ENCODE measurements around the gene LOXHD1. TPM values are rescaled to one million over a fixed set of nuclear protein-coding genes. Genes with fewer than 3 reads are reported as not detected.

LOXHD1 gene
- total RNA-seq, 1 experiment from 2014 or later: 25.5 TPM

DNA sequence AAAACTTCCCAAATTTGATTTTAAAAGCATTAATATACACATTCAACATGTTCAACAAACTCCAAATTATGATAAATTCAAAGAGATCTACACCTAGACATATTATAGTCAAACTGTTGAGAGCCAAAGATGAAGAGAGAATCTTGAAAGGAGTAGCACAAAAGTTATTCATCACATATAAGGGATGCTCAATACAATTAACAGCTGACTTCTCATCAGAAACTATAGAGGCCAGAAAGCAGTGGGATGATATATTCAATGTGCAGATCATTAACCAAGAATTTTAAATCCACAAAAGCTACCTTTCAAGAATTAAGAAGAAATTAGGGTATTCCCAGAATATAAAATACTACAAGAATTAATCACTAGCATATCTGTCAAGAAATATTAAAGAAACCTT, 75.4 kb downstream of the LOXHD1 start:
- no peak for DNase-seq (ENCODE audit: low spot score)
- H3K27me3 ChIP-seq (replicated peaks; ENCODE audit: insufficient read depth, low read depth, low read length, poor library complexity): no peaks in the 10 kb centered on the region
- intact Hi-C loops (cut with micrococcal nuclease; ENCODE audit: unreplicated experiment): no loop called here
- H3K36me3 ChIP-seq (ENCODE audit: insufficient read depth, low read length, poor library complexity, severe bottlenecking): peaks cover 4% of the 10 kb centered on the region
- no peaks in the 10 kb centered on the region for H3K4me1 ChIP-seq (ENCODE audit: insufficient read depth, low read length, poor library complexity, severe bottlenecking)
- BruUV-seq (replicated peaks): no TSS peak
- TF ChIP-seq, protein P1, sequence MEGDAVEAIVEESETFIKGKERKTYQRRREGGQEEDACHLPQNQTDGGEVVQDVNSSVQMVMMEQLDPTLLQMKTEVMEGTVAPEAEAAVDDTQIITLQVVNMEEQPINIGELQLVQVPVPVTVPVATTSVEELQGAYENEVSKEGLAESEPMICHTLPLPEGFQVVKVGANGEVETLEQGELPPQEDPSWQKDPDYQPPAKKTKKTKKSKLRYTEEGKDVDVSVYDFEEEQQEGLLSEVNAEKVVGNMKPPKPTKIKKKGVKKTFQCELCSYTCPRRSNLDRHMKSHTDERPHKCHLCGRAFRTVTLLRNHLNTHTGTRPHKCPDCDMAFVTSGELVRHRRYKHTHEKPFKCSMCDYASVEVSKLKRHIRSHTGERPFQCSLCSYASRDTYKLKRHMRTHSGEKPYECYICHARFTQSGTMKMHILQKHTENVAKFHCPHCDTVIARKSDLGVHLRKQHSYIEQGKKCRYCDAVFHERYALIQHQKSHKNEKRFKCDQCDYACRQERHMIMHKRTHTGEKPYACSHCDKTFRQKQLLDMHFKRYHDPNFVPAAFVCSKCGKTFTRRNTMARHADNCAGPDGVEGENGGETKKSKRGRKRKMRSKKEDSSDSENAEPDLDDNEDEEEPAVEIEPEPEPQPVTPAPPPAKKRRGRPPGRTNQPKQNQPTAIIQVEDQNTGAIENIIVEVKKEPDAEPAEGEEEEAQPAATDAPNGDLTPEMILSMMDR (conservative IDR thresholded peaks at IDR 0.05; ENCODE audit: low read depth, low read length): no peak
- no peak for TF ChIP-seq EZH2 (IDR thresholded peaks at IDR 0.05; ENCODE audit: borderline replicate concordance, low read depth, low read length, poor library complexity, severe bottlenecking)
- H3K9me3 ChIP-seq (ENCODE audit: low read depth, low read length, poor library complexity, severe bottlenecking): peaks cover 19% of the 10 kb centered on the region
- CTCF ChIA-PET: no interaction called here
- POLR2A ChIA-PET (ENCODE audit: low non-redundant PET): no interaction called here
- H3K4me3 ChIP-seq (ENCODE audit: low read depth, low read length, poor library complexity, severe bottlenecking): no peak overlapping the region
- H3K27ac ChIP-seq (ENCODE audit: low read depth, low read length, poor library complexity, severe bottlenecking): no peak overlapping the region

GRCh38 chr18:46578987-46579386, 78.0 kb downstream of the LOXHD1 start:
- Histone ChIP-seq H3K4me3 (ENCODE audit: low read depth, low read length, poor library complexity, severe bottlenecking) (no peak overlapping the region), H3K4me1 (ENCODE audit: insufficient read depth, low read length, poor library complexity, severe bottlenecking) (no peaks in the 10 kb centered on the region), H3K36me3 (ENCODE audit: insufficient read depth, low read length, poor library complexity, severe bottlenecking) (peaks cover 4% of the 10 kb centered on the region), H3K9me3 (ENCODE audit: low read depth, low read length, poor library complexity, severe bottlenecking) (peaks cover 19% of the 10 kb centered on the region), H3K27ac (ENCODE audit: low read depth, low read length, poor library complexity, severe bottlenecking) (no peak overlapping the region), H3K27me3 (replicated peaks; ENCODE audit: insufficient read depth, low read depth, low read length, poor library complexity) (no peaks in the 10 kb centered on the region)
- no TSS peak for BruUV-seq (replicated peaks)
- DNase-seq (ENCODE audit: low spot score): no peak
- no peak for TF ChIP-seq EZH2 (IDR thresholded peaks at IDR 0.05; ENCODE audit: borderline replicate concordance, low read depth, low read length, poor library complexity, severe bottlenecking)
- TF ChIP-seq, protein P1 (conservative IDR thresholded peaks at IDR 0.05; ENCODE audit: low read depth, low read length): no peak
- POLR2A ChIA-PET (ENCODE audit: low non-redundant PET): no interaction called here
- CTCF ChIA-PET: no interaction called here
- intact Hi-C loops (cut with micrococcal nuclease; ENCODE audit: unreplicated experiment): no loop called here

DNA sequence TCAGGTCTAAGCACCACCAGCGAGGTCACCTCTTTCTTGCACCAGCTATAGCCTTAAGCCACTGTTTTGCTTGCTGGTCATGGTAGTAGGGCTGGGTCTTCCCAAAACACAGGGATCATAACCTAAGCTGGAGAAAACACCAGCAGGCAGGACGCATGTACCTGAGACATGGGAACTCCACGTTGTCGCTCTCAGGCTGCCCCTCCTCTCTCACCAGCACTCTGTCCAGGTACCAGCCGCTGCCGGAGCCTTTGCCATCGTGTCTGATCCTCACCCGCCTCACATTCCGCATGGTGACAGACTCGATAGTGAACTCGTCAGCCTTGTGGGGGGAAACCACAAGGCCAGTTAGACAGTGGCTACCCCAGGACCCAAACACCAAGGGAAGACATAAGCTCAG, 79.5 kb downstream of the LOXHD1 start:
- H3K9me3 ChIP-seq (ENCODE audit: low read depth, low read length, poor library complexity, severe bottlenecking): peaks cover 19% of the 10 kb centered on the region
- ChIA-PET POLR2A (ENCODE audit: low non-redundant PET) (no interaction called here), CTCF (no interaction called here)
- H3K27ac ChIP-seq (ENCODE audit: low read depth, low read length, poor library complexity, severe bottlenecking): no peak overlapping the region
- H3K36me3 ChIP-seq (ENCODE audit: insufficient read depth, low read length, poor library complexity, severe bottlenecking): peaks cover 4% of the 10 kb centered on the region
- TF ChIP-seq, protein P1 (conservative IDR thresholded peaks at IDR 0.05; ENCODE audit: low read depth, low read length): no peak
- intact Hi-C loops (cut with micrococcal nuclease; ENCODE audit: unreplicated experiment): no loop called here
- BruUV-seq (replicated peaks): no TSS peak
- no peaks in the 10 kb centered on the region for H3K4me1 ChIP-seq (ENCODE audit: insufficient read depth, low read length, poor library complexity, severe bottlenecking)
- H3K27me3 ChIP-seq (replicated peaks; ENCODE audit: insufficient read depth, low read depth, low read length, poor library complexity): no peaks in the 10 kb centered on the region
- no peak overlapping the region for H3K4me3 ChIP-seq (ENCODE audit: low read depth, low read length, poor library complexity, severe bottlenecking)
- no peak for DNase-seq (ENCODE audit: low spot score)
